NCI-H2107 (cell line): ENCODE measurements around the gene DAB2IP.

Experiments used
- DNase-seq: peaks from one replicate; lab custom pipeline; 2025; lab: John Stamatoyannopoulos, UW

The DAB2IP gene

GRCh38 chr9:121703014-121703734, 51.7 kb downstream of the DAB2IP start:
- DNase-seq, result no peak

- no peak for DNase-seq
Observed at GRCh38 chr9:121704281-121704680, 52.8 kb downstream of the DAB2IP start.

- no peak for DNase-seq
Observed at GRCh38 chr9:121706149-121706750, 54.8 kb downstream of the DAB2IP start.

GRCh38 chr9:121707477-121708424, 56.3 kb downstream of the DAB2IP start:
- no peak for DNase-seq

- DNase-seq, result no peak
Observed at GRCh38 chr9:121708768-121709488, 57.5 kb downstream of the DAB2IP start.

GRCh38 chr9:121709798-121710197, 58.4 kb downstream of the DAB2IP start:
- no peak for DNase-seq

DNA sequence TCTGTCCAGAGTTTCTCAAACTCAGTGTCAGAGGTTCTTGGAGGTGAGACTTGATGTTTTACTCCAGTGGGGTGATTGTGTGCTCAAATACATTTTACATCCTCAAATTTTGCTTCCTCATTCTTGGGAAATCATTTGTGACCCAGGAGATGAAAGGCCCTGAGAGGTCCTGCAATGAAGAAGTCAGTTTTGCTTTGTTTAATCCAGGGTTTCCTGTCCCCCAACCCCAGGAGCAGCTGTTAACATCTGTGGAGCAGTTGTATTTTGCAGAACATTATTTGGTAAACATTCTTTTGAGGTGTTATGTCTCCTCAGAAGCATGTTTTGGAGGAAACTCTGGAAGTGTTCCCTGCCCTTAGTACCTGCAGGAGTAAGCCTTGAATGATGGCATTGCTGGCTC, 59.8 kb downstream of the DAB2IP start:
- DNase-seq, result no peak

GRCh38 chr9:121711797-121712196, 60.4 kb downstream of the DAB2IP start:
- no peak for DNase-seq

GRCh38 chr9:121713400-121714070, 62.1 kb downstream of the DAB2IP start:
- DNase-seq, result no peak

- no peak for DNase-seq
Observed at GRCh38 chr9:121714075-121714705, 62.8 kb downstream of the DAB2IP start.

GRCh38 chr9:121714873-121715272, 63.4 kb downstream of the DAB2IP start:
- no peak for DNase-seq

GRCh38 chr9:121717141-121717991, 65.9 kb downstream of the DAB2IP start:
- no peak for DNase-seq

- DNase-seq, result no peak
Observed at GRCh38 chr9:121718084-121718483, 66.7 kb downstream of the DAB2IP start.

DNA sequence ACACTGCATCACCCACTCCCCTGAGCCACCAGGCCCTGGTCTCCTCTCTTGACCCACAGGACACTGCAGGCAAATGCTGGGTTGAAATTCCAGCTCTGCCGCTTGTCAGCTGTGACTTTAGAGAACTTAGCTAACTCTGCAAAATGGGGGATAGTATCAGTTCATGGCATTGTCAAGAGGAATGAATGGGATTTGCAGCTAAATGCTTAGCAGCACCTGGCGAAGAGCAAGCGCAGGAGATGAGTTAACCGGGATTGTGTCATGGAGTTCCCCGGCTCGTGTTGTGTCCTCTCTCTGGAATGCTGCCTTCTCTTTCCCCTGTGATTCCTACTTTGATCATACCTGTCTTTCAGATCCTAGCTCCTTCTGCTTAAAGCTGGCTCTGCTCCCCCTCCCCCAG, 67.1 kb downstream of the DAB2IP start:
- DNase-seq, result no peak

DNA sequence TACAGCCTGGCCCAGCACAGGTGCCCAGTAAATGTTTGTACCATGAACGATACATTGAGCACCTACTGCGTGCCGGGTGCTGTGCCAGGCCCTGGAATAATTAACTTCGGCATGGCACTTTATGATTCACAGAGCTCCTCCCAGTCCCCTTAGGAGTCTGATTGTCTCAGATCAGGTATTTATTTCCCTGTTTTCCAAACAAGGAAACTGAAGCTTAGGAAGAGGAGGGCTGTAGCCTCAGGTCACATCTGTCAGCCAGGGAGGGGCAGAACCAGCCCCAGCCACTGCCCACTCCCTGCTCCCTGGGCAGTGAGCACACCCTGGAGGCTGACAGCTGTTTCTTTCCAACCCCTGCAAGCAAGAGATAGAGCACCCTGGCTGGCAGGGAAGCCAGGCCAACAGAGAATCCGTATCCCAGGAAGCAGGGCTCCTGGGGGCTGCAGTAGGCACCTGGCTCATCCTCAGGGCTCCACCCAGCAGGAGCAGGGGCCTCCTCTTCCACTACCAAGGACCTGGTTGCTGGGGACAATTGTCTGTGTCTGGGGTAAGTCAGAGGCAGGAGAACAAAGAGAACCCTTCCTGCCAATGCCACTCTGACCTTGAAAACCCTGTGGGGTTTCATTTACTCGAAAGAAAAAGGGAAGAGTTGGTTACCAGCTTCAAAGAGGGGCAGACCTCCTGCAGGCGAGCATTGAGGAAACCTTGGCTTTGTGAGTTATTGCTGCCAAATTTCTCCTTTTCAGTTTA, 69.0 kb downstream of the DAB2IP start:
- no peak for DNase-seq

GRCh38 chr9:121721058-121721350, 69.6 kb downstream of the DAB2IP start:
- no peak for DNase-seq

DNA sequence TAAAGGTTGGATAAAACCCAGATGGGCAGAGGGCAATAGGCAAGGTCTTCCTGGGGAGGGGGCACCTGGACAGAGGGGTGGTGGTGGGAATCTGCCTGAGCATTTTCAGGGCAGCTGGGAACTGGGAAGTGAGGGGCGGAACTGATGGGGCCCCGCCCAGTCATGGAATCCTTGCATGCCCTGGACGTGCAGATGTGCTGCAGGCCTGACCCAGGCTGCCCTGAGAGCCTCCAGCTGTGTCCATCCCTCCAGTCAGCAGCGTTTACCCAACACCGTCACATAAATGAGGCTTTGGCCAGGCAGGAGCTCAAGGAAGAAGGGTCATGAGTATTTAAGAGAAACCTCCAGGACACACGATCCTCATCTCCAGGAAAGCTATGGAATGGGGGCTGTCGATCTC, 70.3 kb downstream of the DAB2IP start:
- DNase-seq, result no peak

- DNase-seq, result no peak
Observed at GRCh38 chr9:121725008-121725775, 73.8 kb downstream of the DAB2IP start.
